CD4-positive, alpha-beta memory T cell (primary cell): ENCODE measurements around the gene FBXO28. TPM values are rescaled to one million over a fixed set of nuclear protein-coding genes. Genes with fewer than 3 reads are reported as not detected.
A peak's percentile ranks its signal among the peaks of the same experiment; 100 is the strongest.

ENCODE experiments used
- CTCF ChIA-PET: fragments of 350-600 bp; sonication (Branson Sonifier 250); formaldehyde crosslinking; loops from one replicate; lab custom pipeline; 2021; ENCODE audit warnings: inconsistent platforms; ENCODE audit not compliant: partially characterized antibody; lab: Charles Lee
- POLR2A ChIA-PET: fragments of 350-600 bp; sonication (Branson Sonifier 250); formaldehyde crosslinking; loops from one replicate; lab custom pipeline; 2021; ENCODE audit not compliant: partially characterized antibody; lab: Charles Lee
- DNase-seq, 5 donors: peaks; one replicate each; pipeline versions ENCODE4 v3.0.0 to v3.0.0-alpha.2; 2020 to 2022; ENCODE audit warnings: mixed read lengths in 1 of 5
- H3K27ac ChIP-seq: one replicate; pipeline ENCODE4 v1.7.0; 2013; ENCODE audit warnings: low read depth, low read length
- H3K27me3 ChIP-seq: 2 replicates; pipeline ENCODE4 v1.7.0; 2013; ENCODE audit warnings: mild to moderate bottlenecking, low read length, moderate library complexity; ENCODE audit not compliant: insufficient read depth
- H3K36me3 ChIP-seq: 2 replicates; pipeline ENCODE4 v1.7.0; 2013; ENCODE audit warnings: mild to moderate bottlenecking, low read length, moderate library complexity; ENCODE audit not compliant: insufficient read depth
- H3K4me1 ChIP-seq: 2 replicates; pipeline ENCODE4 v1.7.0; 2013; ENCODE audit warnings: mild to moderate bottlenecking, low read length, moderate library complexity; ENCODE audit not compliant: insufficient read depth
- H3K4me3 ChIP-seq, 2 donors: one replicate each; pipeline ENCODE4 v1.7.0; 2013; ENCODE audit warnings: low read length in 2 of 2, mild to moderate bottlenecking in 1 of 2
- H3K9me3 ChIP-seq, 2 donors: one replicate each; pipeline ENCODE4 v1.7.0; 2013; ENCODE audit warnings: low read length in 2 of 2, control low read depth in 1 of 2; ENCODE audit not compliant: control insufficient read depth in 1 of 2
- H3K27ac Mint-ChIP-seq, 7 donors: one replicate each; pipeline ENCODE4 v1.8.0; 2020 to 2021; ENCODE audit warnings: mixed read lengths in 7 of 7, mild to moderate bottlenecking in 6 of 7, inconsistent platforms in 3 of 7, moderate library complexity in 3 of 7
- H3K27me3 Mint-ChIP-seq, 2 donors: one replicate each; pipeline ENCODE4 v1.8.0; 2020 to 2021; ENCODE audit warnings: mixed read lengths in 2 of 2
- H3K36me3 Mint-ChIP-seq, 2 donors: one replicate each; pipeline ENCODE4 v1.8.0; 2020 to 2021; ENCODE audit warnings: mixed read lengths in 2 of 2, inconsistent platforms in 1 of 2, mild to moderate bottlenecking in 1 of 2
- H3K4me1 Mint-ChIP-seq, 4 donors: one replicate each; pipeline ENCODE4 v1.8.0; 2020 to 2021; ENCODE audit warnings: mixed read lengths in 4 of 4, mild to moderate bottlenecking in 1 of 4
- H3K4me3 Mint-ChIP-seq, 8 donors: one replicate each; pipeline ENCODE4 v1.8.0; 2020 to 2021; ENCODE audit warnings: mixed read lengths in 8 of 8, mild to moderate bottlenecking in 7 of 8, moderate library complexity in 6 of 8, inconsistent platforms in 3 of 8
- H3K9me3 Mint-ChIP-seq, 8 donors: one replicate each; pipeline ENCODE4 v1.8.0; 2020 to 2021; ENCODE audit warnings: mixed read lengths in 8 of 8, mild to moderate bottlenecking in 5 of 8, inconsistent platforms in 3 of 8, moderate library complexity in 1 of 8
- intact Hi-C: fragments of 100-400 bp; cut with micrococcal nuclease; formaldehyde crosslinking; loops from one replicate; pipeline ENCODE4 v1.15.1; 2023
- polyA plus RNA-seq, 2 donors: library from polyadenylated mRNA; unstranded; fragments of 300-500 nt; fragmentation: Illumina TruSeq; gene quantifications; one replicate each; pipeline ENCODE4 v1.2.3, GENCODE V29; 2021
- total RNA-seq, 2 experiments: library from RNA; stranded (reverse); gene quantifications; one replicate each; pipeline ENCODE4 v1.2.3, GENCODE V29; 2021

Gene FBXO28
- total and polyA plus RNA-seq, 4 experiments from 2014 or later, result 11.3 to 39.7 (median 27.9) TPM

DNA sequence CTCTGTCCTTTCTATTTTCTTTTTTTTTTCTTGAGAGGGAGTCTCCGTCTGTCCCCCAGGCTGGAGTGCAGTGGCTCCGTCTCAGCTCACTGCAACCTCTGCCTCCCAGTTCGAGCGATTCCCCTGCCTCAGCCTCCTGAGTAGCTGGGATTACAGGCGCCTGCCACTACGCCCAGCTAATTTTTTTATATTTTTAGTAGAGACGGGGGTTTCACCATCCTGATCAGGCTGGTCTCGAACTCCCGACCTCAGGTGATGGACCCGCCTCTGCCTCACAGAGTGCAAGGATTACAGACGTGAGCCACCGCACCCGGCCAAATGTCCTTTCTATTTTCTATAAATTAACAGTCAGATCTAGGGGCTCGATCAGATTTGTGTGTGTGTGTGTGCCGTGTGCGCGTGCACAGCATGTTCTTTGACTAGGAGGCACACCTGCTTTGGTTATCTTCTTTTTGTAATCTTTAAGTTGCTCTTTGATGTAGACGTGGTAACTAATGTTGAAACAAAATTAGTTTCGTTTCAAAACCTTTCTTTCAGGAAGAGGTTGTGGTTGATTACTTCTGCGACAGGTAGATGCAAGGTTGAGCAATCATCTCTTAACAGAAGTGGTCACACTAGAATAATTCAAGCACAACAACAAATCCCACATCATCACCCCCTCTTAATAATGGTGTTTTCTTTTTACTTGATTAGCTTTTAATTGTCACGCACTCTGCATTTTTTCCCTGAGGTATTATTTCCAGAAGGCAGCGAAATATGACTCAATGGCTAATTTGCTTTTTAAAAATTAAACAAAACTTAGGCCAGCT lies 68.3 kb downstream of the FBXO28 start:
- Histone ChIP-seq H3K27ac (peak overlapping the region; percentile 93), H3K4me1 (peaks cover 56% of the 10 kb centered on the region), H3K4me3 (peak overlapping the region; percentile 79), H3K36me3 (no peaks in the 10 kb centered on the region), H3K9me3 (no peaks in the 10 kb centered on the region), H3K27me3 (no peaks in the 10 kb centered on the region)
- CTCF ChIA-PET, result interaction anchor here (0.6 to 2.1 kb wide), 8 partner anchors 9 to 153 kb away, joined by 3 to 7 read pairs (median 4); no protein-coding TSS in a partner anchor
- Mint-ChIP-seq H3K27me3 (no peaks in the 10 kb centered on the region), H3K4me3 (peak overlapping the region; percentile 68 to 97 (median 92)), H3K4me1 (peaks cover 25 to 53% (median 40%) of the 10 kb centered on the region in 4 donors), H3K36me3 (peaks cover 3 to 20% of the 10 kb centered on the region in 2 donors), H3K27ac (peak overlapping the region; percentile 91 to 99 (median 98)), H3K9me3 (peaks cover 0 to 4% (median 0%) of the 10 kb centered on the region in 8 donors)
- POLR2A ChIA-PET, result interaction anchor here (0.6 to 4.7 kb wide), 26 partner anchors 8 to 1263 kb away, joined by 3 to 49 read pairs (median 6); partner anchors contain the start of genes CNIH4, FBXO28, NVL and WDR26
- DNase-seq, result peak; percentile 79 to 89 (median 85)
- intact Hi-C loops, result loop anchor here (1.0 to 10.0 kb wide), 9 partner anchors 12 to 1565 kb away; partner anchors contain the start of genes CNIH4, FBXO28, MIA3 and NVL

DNA sequence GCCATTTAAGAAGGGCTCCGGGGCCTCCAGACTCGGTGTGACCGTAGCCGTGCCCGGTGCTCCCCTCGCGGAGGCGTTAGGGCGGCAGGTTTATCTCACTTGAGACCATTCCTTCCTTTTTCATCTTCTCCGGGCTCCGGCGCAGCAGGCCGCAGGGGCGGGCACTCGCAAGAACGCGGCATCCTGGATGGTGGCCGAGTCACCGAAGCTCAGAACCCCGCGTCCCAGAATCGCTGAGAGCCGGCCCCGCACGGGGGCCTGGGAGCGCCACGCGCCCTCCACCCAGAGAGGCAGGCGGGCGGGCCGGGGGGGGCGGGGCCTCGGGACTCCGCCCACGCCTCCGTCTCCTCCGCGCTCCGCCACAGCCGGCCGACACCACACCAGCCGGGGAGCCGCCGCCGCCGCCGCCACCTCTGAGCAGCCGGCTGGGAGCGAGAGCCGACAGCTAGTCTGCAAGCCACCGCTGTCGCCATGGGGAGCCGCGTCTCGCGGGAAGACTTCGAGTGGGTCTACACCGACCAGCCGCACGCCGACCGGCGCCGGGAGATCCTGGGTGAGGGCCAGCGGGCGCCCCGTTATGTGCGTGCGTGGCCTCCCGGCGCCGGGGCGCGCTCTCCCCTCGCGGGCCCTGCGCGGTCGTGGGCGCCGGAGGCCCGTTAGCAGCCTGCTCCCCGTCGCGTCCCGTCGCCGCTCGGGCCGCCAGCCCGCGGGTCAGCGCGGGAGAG lies 69.1 kb downstream of the FBXO28 start, which contains the start of gene DEGS1:
DEGS1 (plus strand) TSS at position 375 of the 725 bp plus-strand sequence; CDS start at position 472, 97 bp downstream.
- Histone ChIP-seq H3K4me3 (peak within 1 kb of the TSS; percentile 79), H3K36me3 (no peaks in the 10 kb centered on the region), H3K9me3 (no peaks in the 10 kb centered on the region), H3K27ac (peak within 1 kb of the TSS; percentile 93), H3K4me1 (peaks cover 59% of the 10 kb centered on the region), H3K27me3 (no peaks in the 10 kb centered on the region)
- Mint-ChIP-seq H3K9me3 (peaks cover 0 to 4% (median 0%) of the 10 kb centered on the region in 8 donors), H3K27me3 (no peaks in the 10 kb centered on the region), H3K36me3 (peaks cover 3 to 24% of the 10 kb centered on the region in 2 donors), H3K4me3 (peak within 1 kb of the TSS; percentile 90 to 97 (median 94)), H3K27ac (peak within 1 kb of the TSS; percentile 91 to 99 (median 98)), H3K4me1 (peaks cover 27 to 53% (median 40%) of the 10 kb centered on the region in 4 donors)
- intact Hi-C loops, result loop anchor here (1.0 to 10.0 kb wide), 9 partner anchors 13 to 1566 kb away; partner anchors contain the start of genes CNIH4, FBXO28, MIA3 and NVL
- ChIA-PET CTCF (interaction anchor here (0.8 to 1.9 kb wide), 6 partner anchors 13 to 152 kb away, joined by 3 to 7 read pairs (median 4); no protein-coding TSS in a partner anchor), POLR2A (interaction anchor here (0.6 to 4.7 kb wide), 28 partner anchors 9 to 1816 kb away, joined by 3 to 49 read pairs (median 6); partner anchors contain the start of genes CNIH4, FBXO28, NVL and SDE2)
- DNase-seq, result peak; percentile 84 to 88 (median 85)

DNA sequence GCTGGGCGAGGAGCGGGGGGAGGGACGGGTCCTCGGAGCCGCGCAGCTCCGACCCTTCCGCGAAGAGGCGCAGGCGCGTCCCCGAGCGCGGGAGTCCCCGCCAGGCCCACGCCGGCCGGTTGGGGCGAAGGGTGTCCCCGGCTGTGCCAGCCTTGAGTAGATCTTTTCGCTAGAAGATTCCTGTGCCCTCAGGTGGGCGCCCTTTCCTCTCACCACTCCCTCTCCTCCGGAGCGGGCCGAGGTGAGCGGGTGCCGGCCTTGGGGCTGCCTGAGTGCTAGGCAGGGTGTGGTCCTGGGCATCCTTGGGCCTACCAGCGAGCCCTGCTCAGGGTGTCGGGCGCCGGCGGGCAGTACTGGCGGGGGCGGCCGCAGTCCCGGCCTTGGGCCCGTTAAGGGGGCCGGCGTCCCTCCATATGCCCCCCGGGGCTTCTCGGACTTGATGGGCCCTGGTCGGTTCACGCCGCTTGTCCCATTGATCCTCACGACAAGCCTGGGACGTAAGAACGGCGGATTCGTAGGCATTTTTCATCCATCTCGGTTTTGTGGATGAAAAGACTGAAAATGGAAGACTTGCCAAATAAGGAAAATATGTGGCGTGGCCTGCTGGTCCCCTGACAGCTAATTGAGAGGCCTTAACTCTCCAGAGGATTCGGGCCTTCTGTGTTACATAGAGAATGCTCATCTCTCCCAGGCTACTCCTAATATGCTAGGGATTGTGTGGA lies 69.8 kb downstream of the FBXO28 start:
- H3K9me3 ChIP-seq, result no peaks in the 10 kb centered on the region
- no peaks in the 10 kb centered on the region for H3K27me3 ChIP-seq
- H3K27ac Mint-ChIP-seq, result peak overlapping the region; percentile 88 to 93 (median 92)
- H3K4me3 Mint-ChIP-seq, result peak overlapping the region; percentile 89 to 94 (median 91)
- peak in 3 of 5 donors; percentile 56 to 66 (median 61) for DNase-seq
- no peaks in the 10 kb centered on the region for H3K36me3 ChIP-seq
- peak overlapping the region; percentile 74 to 79 for H3K4me3 ChIP-seq
- no peaks in the 10 kb centered on the region for H3K27me3 Mint-ChIP-seq
- peaks cover 7 to 30% of the 10 kb centered on the region in 2 donors for H3K36me3 Mint-ChIP-seq
- CTCF ChIA-PET, result interaction anchor here (1.0 to 1.9 kb wide), 5 partner anchors 10 to 108 kb away, joined by 3 to 6 read pairs (median 3); no protein-coding TSS in a partner anchor
- POLR2A ChIA-PET, result interaction anchor here (0.6 to 4.7 kb wide), 21 partner anchors 10 to 1285 kb away, joined by 3 to 49 read pairs (median 7); partner anchors contain the start of genes CNIH4, FBXO28, NVL and WDR26
- peaks cover 32 to 60% (median 45%) of the 10 kb centered on the region in 4 donors for H3K4me1 Mint-ChIP-seq
- H3K4me1 ChIP-seq, result peaks cover 64% of the 10 kb centered on the region
- peaks cover 0 to 4% (median 0%) of the 10 kb centered on the region in 8 donors for H3K9me3 Mint-ChIP-seq
- intact Hi-C loops, result loop anchor here (2.0 to 10.0 kb wide), 6 partner anchors 61 to 1566 kb away; partner anchors contain the start of genes FBXO28, MIA3, TP53BP2 and WDR26
- H3K27ac ChIP-seq, result peak overlapping the region; percentile 93

DNA sequence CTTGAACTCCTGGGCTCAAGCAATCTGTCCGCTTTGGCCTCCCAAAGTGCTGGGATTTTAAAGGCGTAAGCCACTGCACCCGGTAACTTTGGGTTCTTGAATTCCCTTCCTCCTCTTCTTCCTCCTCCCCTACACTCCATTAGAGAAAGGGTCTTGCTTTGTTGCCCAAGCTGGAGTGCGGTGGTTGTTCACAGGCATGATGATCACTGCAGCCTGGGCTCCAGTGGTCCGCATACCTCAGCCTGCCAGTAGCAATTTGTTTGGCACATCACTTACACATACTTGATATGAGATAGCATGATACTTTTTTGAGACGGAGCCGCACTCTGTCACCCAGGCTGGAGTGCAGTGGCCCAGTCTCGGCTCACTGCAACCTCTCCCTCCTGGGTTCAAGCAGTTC lies 71.3 kb downstream of the FBXO28 start:
- peak overlapping the region; percentile 48 to 92 (median 83) for H3K27ac Mint-ChIP-seq
- Histone ChIP-seq H3K27ac (no peak overlapping the region), H3K9me3 (no peaks in the 10 kb centered on the region), H3K4me3 (no peak overlapping the region), H3K4me1 (peaks cover 75% of the 10 kb centered on the region), H3K36me3 (peaks cover 9% of the 10 kb centered on the region), H3K27me3 (no peaks in the 10 kb centered on the region)
- H3K4me3 Mint-ChIP-seq, result peak overlapping the region; percentile 89 to 94 (median 91)
- peaks cover 0 to 4% (median 0%) of the 10 kb centered on the region in 8 donors for H3K9me3 Mint-ChIP-seq
- ChIA-PET CTCF (interaction anchor here (1.1 to 1.2 kb wide), 3 partner anchors 12 to 107 kb away, joined by 3 read pairs; no protein-coding TSS in a partner anchor), POLR2A (interaction anchor here (1.0 to 4.7 kb wide), 2 partner anchors 9 to 349 kb away, joined by 3 to 40 read pairs; no protein-coding TSS in a partner anchor)
- intact Hi-C loops, result loop anchor here (10.0 kb wide), 2 partner anchors 60 to 340 kb away; partner anchors contain the start of gene TP53BP2
- peaks cover 36 to 73% (median 53%) of the 10 kb centered on the region in 4 donors for H3K4me1 Mint-ChIP-seq
- no peaks in the 10 kb centered on the region for H3K27me3 Mint-ChIP-seq
- H3K36me3 Mint-ChIP-seq, result peaks cover 14 to 42% of the 10 kb centered on the region in 2 donors
- no peak for DNase-seq

DNA sequence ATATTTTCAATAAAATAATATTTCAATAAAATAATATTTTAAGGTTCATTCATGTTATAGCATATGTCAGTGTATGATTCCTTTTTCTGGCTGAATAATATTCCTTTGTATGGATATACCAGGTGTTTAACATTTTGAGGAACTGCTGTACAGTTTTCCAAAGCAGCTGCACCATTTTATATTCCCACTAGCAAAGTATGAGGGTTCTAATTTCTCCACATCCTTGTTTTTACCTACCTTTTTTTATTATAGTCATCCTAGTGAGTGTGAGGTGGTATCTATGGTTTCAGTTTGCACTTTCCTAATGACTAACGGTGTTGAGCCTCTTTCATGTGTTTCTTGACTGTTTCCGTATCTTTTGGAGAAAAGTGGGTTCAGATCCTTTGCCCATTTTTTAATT lies 74.4 kb downstream of the FBXO28 start:
- no peak for DNase-seq
- H3K4me1 ChIP-seq, result peaks cover 60% of the 10 kb centered on the region
- peaks cover 26 to 56% (median 40%) of the 10 kb centered on the region in 4 donors for H3K4me1 Mint-ChIP-seq
- H3K4me3 Mint-ChIP-seq, result peak overlapping the region in 7 of 8 donors; percentile 34 to 69 (median 52)
- H3K27ac ChIP-seq, result no peak overlapping the region
- H3K27ac Mint-ChIP-seq, result peak overlapping the region in 6 of 7 donors; percentile 69 to 92 (median 84)
- intact Hi-C loops, result loop anchor here (10.0 kb wide), 2 partner anchors 57 to 343 kb away; partner anchors contain the start of gene TP53BP2
- ChIA-PET POLR2A (no interaction called here), CTCF (interaction anchor here (2.5 kb wide), 1 partner anchor 10 kb away, joined by 6 read pairs; no protein-coding TSS in a partner anchor)
- peaks cover 21% of the 10 kb centered on the region for H3K36me3 ChIP-seq
- H3K4me3 ChIP-seq, result no peak overlapping the region
- H3K27me3 Mint-ChIP-seq, result no peaks in the 10 kb centered on the region
- H3K9me3 Mint-ChIP-seq, result no peaks in the 10 kb centered on the region
- H3K9me3 ChIP-seq, result no peaks in the 10 kb centered on the region
- H3K36me3 Mint-ChIP-seq, result peaks cover 17 to 50% of the 10 kb centered on the region in 2 donors
- H3K27me3 ChIP-seq, result no peaks in the 10 kb centered on the region
